GM18505 (cell line): ENCODE data around the gene AIMP1.
A peak's percentile ranks its signal among the peaks of the same experiment; 100 is the strongest.

Experiments used
- ATAC-seq: cut with Tn5 transposase; IDR thresholded peaks from one replicate; pipeline ENCODE4 v1.9.1; 2021; ENCODE audit not compliant: unreplicated experiment
- POLR2A ChIP-seq: IDR thresholded peaks from 4 replicates; pipeline ENCODE4 v1.6.1; 2011; ENCODE audit warnings: borderline replicate concordance; ENCODE audit not compliant: insufficient read depth, insufficient read length; ENCODE audit errors: extremely low read depth

The AIMP1 gene

DNA sequence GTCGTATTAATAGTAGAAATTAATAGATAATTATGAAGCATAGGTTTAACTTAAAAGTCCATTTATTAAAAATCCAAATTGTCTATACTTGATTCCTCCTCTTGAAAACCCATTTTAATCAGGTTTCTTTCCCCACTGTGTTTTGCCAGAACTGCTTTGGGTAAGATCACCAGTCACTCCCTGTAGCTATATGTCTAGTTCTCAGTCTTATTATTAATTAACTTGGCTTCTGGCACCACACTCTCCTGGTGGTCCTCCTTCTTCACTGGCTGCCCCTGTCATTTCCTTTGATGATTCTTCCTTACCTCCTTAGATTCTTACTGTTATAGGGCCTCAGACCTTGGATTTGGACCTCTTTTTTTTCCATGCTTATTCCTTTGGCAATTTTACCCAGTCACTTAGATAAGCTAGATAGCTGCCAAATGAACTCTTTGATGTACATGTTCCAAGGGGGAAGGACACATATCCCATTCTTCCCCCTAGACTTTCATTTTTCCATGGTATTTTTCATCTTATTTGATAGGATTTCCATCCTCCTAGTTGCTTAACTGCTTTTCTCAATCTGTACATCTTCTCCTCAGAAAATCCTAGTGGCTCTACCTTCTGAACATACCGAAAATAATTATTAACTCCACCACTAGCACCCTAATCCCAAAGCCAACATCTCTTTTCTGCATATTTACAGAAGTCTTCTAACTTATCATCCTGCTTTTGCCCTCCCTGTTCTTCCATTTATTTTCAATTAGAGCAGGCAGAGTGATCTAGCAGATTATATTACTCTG, 27.7 kb downstream of the AIMP1 start:
- no peak for TF ChIP-seq POLR2A
- ATAC-seq, result no peak

DNA sequence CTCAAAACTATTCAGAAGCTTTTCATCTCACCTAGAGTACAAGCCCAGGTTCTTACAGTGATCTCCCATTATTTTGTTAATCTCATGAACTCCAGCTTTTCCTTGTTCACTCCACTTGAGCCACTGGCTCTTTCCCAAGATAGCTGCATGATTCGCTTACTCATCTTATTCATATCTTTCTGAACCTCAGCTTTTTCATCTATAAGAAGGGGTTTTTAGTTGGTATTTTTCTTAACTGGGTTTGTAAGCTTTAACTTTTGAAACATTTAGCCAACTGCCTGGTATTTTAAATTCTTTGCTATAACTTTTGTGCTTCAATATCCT, 28.3 kb downstream of the AIMP1 start:
- ATAC-seq, result no peak
- TF ChIP-seq POLR2A, result no peak

DNA sequence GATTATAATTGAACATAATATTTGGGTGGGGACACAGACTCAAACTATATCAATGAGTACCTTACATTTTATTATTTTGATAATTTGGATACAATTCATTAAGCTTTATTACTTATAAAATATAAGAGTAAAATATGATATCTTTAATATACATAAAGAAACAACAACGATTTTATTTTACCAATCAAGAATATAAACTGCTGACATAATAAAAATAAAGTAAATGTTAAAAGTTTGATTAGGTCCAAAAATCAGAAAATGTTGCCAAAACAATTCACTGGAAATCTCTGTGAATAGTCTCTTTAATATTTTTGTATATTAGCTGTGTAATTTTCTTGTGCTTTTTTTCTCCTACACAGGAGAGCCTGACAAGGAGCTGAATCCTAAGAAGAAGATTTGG, 30.8 kb downstream of the AIMP1 start:
- ATAC-seq, result no peak
- TF ChIP-seq POLR2A, result no peak

GRCh38 chr4:106351016-106351415, 34.7 kb downstream of the AIMP1 start:
- ATAC-seq, result no peak
- TF ChIP-seq POLR2A, result no peak

DNA sequence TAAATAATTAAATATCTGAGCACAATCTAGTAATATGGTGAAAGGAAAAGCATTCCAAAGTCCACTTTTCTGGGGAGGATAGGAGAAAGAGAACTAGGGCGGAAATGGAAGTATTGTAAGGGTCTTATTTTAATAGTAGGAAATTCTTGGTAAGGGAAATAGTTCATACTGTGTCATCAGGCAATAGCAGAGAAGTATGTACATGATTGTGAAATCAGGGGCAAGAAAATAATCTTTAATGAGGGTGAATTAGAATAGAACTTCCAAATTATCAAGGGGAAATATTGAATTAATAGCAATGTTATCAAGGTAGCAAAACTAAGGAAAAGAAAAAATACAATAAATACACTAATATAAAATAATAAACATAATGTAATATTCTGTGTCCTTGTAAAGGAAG, 37.4 kb downstream of the AIMP1 start:
- TF ChIP-seq POLR2A, result no peak
- no peak for ATAC-seq

DNA sequence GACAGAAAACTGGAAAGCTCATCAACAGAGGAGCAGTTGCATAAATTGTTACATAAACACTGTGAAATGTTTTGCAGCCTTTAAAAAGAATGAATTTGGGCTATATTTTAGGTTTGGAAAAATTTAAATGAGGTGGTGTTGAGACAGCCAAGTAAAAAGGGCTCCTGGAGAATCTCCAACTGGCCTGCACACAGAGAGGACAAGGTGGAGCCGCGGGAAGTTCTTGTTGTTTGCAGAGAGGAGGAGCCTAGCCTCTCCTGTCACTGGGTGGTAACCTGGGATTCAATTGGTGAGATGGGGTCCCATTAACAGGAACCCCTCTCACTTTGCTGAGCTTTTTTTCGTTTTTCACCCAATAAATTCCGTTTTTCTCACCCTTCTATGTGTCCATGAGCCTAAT, 38.8 kb downstream of the AIMP1 start:
- TF ChIP-seq POLR2A, result no peak
- no peak for ATAC-seq

- TF ChIP-seq POLR2A, result no peak
- ATAC-seq, result no peak
Measured at GRCh38 chr4:106358899-106359298, 42.5 kb downstream of the AIMP1 start.

DNA sequence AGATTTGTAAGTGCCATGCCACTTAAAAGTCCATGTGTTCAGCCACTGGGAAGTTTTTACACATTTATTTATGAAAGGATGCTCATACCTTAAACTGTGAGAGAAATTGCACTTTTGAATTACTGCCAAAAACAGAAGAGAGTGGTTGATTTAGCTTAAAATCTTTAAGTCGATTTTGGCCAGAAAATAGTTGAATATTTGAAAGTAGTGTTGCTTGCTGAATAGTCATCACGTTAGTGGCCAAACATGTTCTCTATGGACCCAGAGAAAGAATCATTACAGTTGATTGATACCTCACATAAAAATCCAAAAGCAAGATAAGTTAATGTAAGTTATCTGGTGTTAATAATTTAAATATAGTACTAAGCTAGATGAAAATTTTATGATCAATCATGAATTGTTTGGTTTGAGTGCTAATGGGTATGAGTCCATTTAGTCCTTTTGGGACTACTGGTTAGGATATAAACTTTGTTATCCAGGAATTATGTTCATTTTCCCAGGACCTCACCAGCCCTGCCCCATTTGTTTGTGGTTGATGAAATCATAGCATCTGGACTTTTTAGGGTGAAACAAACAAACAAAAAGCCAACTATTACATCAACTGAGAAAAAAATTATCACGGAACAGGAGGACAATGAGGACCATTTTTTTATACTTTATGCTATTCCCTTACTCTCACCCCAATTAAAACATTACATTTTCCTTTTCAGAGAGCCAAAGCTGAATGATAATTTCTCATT, 45.9 kb downstream of the AIMP1 start:
- no peak for ATAC-seq
- no peak for TF ChIP-seq POLR2A

GRCh38 chr4:106364282-106364681, 47.9 kb downstream of the AIMP1 start:
- ATAC-seq, result no peak
- no peak for TF ChIP-seq POLR2A

DNA sequence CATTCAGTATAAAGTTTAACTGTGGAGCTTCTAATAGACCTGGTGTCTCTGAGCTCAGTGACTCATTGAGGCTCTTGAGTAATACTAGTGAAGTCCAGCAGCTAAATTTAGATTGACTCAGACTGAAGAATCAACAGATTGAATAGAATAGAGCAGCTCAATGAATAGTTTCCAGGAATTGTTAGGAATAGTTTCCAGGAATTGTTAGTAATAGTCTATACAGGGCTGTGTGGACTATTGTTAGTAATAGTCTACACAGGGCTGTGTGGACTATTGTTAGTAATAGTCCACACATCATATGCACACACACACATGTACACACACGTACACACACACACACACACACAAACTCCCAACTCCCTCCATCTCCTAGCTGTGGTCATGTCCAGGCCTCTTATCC, 49.3 kb downstream of the AIMP1 start:
- no peak for ATAC-seq

DNA sequence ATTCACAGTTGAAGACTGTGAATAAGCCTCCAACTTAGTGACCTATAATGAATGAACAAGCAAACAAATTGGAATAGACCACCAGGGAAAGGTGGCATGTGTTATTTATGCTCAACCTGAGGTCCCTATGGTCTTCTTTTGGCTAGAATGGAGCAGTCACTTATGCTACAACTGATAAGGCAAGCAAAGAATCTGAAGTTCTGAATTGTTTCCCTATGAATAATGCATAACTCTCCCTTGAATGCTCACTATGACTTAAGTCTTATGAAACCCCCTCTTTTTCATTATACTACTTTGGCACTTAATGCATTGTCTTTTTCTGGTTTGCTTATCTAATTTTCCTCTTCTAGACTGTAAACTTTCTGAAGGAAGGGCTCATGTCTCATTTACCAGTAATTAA, 49.7 kb downstream of the AIMP1 start:
- no peak for ATAC-seq
- TF ChIP-seq POLR2A, result no peak

More for the DNA sequence above, 49.3 kb downstream of the AIMP1 start:
- no peak for TF ChIP-seq POLR2A

DNA sequence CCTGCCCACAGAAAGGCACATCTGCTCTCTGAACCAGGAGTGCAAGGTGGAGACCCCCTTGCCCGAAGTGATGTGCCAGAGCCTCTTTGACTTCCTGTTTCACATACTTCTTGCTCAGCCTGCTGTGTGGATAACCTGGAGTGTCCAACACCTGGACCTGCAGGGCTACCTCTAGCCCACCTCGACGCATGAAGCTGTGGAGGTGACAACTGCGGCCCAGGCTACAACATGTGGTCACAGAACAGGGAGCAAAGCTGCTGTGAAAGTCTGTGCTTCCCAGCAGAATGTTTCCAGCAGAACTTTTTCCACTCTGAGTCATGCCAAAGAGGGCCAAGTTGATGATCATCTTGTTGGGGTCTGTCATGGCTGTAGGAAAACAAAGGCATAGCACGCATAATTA, 50.7 kb downstream of the AIMP1 start:
- no peak for TF ChIP-seq POLR2A
- ATAC-seq, result no peak

DNA sequence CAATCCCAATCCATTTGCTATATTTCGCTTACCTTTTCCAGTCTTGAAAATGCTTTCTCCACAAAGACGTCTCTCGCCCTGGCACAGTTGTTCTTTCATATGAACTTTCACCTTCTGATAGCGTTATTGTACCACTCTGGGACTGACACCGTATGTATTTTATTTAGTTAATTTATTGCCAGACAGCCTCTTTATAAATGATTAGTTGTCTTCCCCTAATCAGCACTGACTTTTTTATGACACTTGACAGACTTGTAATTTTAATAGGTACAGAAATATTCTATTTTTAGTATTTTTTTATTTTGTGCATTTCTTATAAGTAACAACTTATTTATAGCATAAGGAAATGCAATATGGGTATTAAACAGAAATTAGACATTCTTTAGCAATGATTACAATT, 52.3 kb downstream of the AIMP1 start, which contains the start of gene GIMD1:
Gene GIMD1, minus strand, starts transcription at position 101 of the 400 bp plus-strand sequence. CDS start 1,343 bp downstream, outside the sequence.
- TF ChIP-seq POLR2A, result no peak
- no peak for ATAC-seq

DNA sequence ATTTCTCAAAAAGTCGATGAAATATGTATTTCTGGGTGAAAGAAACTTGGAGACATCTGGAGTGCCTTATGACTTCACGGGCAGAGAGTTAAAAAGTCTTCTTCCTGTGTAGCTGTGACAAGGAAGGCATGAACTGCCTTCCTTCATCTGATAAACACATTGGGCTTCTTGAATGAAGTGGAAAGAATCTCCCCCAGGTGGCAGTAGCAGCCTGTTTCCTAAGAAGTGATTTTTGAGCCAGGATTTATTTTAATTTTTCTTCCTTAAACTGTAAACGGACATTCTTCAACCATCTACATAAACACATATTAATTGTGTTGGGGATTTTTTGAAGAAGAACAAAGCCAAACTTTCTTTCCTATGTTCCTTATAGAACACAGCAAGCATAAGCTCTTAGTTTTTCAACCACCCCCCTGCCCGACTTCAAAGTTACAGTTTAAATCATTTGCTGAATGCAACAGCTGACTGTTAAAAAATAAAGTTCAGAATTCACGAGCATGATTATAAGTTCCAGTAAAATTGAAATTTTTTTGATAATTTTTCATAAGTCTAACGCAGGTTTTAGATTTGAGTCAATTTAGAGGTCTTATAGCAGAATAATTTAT, 53.2 kb downstream of the AIMP1 start:
- no peak for TF ChIP-seq POLR2A
- ATAC-seq, result peak; percentile 73
